Body of pancreas (tissue), 4 donors: ENCODE results near the gene TJP1.
"Not testable (repeated sequence)": the region's sequence is repeated elsewhere in the genome, so short reads cannot be mapped to it uniquely, and the experiment has no call there.

Experiments used
- POLR2A ChIP-seq, 3 donors: fragments of 450-650 bp; IDR thresholded peaks; one replicate each; pipeline ENCODE4 v1.6.1; 2016; ENCODE audit warnings: antibody characterized with exemption in 3 of 3, mild to moderate bottlenecking in 2 of 3
- TF ChIP-seq, protein P1 (sequence below), 7 experiments: fragments of 450-650 bp in 4 of 7; fragments of 200-600 bp in 3 of 7; sonication (generic) in 3 of 7; IDR thresholded peaks; one replicate each; pipeline ENCODE4 v1.5.1; 2016 to 2019; ENCODE audit warnings: antibody characterized with exemption in 7 of 7

- TF ChIP-seq, protein P1, sequence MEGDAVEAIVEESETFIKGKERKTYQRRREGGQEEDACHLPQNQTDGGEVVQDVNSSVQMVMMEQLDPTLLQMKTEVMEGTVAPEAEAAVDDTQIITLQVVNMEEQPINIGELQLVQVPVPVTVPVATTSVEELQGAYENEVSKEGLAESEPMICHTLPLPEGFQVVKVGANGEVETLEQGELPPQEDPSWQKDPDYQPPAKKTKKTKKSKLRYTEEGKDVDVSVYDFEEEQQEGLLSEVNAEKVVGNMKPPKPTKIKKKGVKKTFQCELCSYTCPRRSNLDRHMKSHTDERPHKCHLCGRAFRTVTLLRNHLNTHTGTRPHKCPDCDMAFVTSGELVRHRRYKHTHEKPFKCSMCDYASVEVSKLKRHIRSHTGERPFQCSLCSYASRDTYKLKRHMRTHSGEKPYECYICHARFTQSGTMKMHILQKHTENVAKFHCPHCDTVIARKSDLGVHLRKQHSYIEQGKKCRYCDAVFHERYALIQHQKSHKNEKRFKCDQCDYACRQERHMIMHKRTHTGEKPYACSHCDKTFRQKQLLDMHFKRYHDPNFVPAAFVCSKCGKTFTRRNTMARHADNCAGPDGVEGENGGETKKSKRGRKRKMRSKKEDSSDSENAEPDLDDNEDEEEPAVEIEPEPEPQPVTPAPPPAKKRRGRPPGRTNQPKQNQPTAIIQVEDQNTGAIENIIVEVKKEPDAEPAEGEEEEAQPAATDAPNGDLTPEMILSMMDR (IDR thresholded peaks at IDR 0.05) = not testable (repeated sequence)
- TF ChIP-seq POLR2A (IDR thresholded peaks at IDR 0.05) = not testable (repeated sequence)
Measured at GRCh38 chr15:29657476-29657817, 164.8 kb downstream of the TJP1 start.
